OCI-LY3 (cell line): ENCODE measurements around the gene AKR1E2.

Experiments used
- EZH2phosphoT487 ChIP-seq: fragments of 200-600 bp; shearing (Covaris generic); IDR thresholded peaks from 2 replicates; pipeline ENCODE4 v1.6.1; 2018; ENCODE audit warnings: antibody characterized with exemption, mixed run types, low read depth
- TF ChIP-seq, protein P1 (sequence below): fragments of 200-600, 300-600 bp; sonication (generic); IDR thresholded peaks from 2 replicates; pipeline ENCODE4 v1.5.1; 2014; ENCODE audit warnings: antibody characterized with exemption, low read length, low read depth

DNA sequence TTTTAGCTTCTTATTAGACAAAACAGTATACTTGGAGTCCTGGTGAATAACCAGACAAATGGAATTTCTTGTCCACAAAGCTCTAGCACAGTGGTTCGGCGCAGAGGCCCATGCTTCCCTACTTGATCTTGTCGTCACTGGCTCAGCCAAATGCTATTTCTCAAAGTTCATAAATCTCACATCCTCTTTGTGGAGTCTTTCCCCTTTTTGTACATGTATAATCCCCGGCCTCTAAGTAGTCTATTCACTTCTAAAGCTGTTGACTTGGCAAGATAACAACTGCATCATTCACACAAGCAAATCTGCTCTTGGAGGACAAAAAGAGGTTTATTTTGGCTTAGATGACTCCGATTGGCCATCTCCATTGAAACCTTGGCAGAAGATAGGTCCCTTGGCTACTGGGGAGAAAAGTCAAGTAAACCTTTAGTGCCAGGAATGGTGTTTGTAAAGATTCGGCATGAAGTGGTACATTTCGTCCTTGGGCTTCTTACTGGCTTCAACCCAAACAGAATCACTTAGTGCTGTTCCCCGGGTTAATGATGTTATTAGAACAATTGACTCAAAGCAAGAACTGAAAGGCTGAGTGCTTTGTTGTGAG, 5.1 kb upstream of the AKR1E2 start:
- TF ChIP-seq, protein P1, sequence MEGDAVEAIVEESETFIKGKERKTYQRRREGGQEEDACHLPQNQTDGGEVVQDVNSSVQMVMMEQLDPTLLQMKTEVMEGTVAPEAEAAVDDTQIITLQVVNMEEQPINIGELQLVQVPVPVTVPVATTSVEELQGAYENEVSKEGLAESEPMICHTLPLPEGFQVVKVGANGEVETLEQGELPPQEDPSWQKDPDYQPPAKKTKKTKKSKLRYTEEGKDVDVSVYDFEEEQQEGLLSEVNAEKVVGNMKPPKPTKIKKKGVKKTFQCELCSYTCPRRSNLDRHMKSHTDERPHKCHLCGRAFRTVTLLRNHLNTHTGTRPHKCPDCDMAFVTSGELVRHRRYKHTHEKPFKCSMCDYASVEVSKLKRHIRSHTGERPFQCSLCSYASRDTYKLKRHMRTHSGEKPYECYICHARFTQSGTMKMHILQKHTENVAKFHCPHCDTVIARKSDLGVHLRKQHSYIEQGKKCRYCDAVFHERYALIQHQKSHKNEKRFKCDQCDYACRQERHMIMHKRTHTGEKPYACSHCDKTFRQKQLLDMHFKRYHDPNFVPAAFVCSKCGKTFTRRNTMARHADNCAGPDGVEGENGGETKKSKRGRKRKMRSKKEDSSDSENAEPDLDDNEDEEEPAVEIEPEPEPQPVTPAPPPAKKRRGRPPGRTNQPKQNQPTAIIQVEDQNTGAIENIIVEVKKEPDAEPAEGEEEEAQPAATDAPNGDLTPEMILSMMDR, result no peak
- TF ChIP-seq EZH2phosphoT487, result no peak
